DND-41 (cell line): ENCODE data around the gene MCU.

Experiments
- EZH2 ChIP-seq: IDR thresholded peaks from 3 replicates; pipeline ENCODE4 v1.6.1; 2012; ENCODE audit warnings: borderline replicate concordance, low read depth, mild to moderate bottlenecking, moderate library complexity, low read length, inconsistent platforms; ENCODE audit not compliant: severe bottlenecking
- TF ChIP-seq, protein P1 (sequence below): IDR thresholded peaks from 2 replicates; pipeline ENCODE4 v1.5.1; 2012; ENCODE audit warnings: borderline replicate concordance, low read length, moderate library complexity, mild to moderate bottlenecking; ENCODE audit not compliant: poor library complexity, severe bottlenecking; ENCODE audit errors: extremely low read depth

DNA sequence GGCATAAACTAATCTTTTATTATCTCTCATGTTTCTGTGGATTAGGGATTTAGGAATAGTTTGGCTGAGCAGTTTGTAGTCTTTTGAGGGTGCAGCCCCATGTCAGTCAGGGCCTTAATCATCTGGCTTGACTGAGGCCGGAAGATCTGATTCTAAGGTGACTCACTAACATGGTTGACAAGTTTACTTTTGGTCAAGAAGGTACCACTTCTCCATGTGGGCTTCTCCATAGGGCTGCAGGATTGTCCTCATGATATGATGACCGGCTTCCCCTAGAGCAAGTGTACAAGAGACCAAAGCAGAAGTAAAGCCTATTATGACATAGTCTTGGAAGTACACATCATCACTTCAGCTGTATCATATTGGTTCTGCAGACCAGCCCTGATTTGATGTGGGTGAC, 155.7 kb downstream of the MCU start:
- TF ChIP-seq, protein P1, sequence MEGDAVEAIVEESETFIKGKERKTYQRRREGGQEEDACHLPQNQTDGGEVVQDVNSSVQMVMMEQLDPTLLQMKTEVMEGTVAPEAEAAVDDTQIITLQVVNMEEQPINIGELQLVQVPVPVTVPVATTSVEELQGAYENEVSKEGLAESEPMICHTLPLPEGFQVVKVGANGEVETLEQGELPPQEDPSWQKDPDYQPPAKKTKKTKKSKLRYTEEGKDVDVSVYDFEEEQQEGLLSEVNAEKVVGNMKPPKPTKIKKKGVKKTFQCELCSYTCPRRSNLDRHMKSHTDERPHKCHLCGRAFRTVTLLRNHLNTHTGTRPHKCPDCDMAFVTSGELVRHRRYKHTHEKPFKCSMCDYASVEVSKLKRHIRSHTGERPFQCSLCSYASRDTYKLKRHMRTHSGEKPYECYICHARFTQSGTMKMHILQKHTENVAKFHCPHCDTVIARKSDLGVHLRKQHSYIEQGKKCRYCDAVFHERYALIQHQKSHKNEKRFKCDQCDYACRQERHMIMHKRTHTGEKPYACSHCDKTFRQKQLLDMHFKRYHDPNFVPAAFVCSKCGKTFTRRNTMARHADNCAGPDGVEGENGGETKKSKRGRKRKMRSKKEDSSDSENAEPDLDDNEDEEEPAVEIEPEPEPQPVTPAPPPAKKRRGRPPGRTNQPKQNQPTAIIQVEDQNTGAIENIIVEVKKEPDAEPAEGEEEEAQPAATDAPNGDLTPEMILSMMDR = no peak
- no peak for TF ChIP-seq EZH2
